HG03045 (cell line): ENCODE data around the gene CCDC141.

Experiments
- ATAC-seq: cut with Tn5 transposase; IDR thresholded peaks from one replicate; pipeline ENCODE4 v1.9.1; 2021; ENCODE audit warnings: mild to moderate bottlenecking, moderate library complexity; ENCODE audit not compliant: unreplicated experiment

CCDC141 gene

GRCh38 chr2:178978667-178979066, 71.3 kb downstream of the CCDC141 start:
- no peak for ATAC-seq

GRCh38 chr2:178976351-178976750, 73.6 kb downstream of the CCDC141 start:
- ATAC-seq = no peak

- ATAC-seq = no peak
Measured at GRCh38 chr2:178962805-178963433, 87.0 kb downstream of the CCDC141 start.

GRCh38 chr2:178962152-178962551, 87.8 kb downstream of the CCDC141 start:
- no peak for ATAC-seq

GRCh38 chr2:178954049-178954448, 95.9 kb downstream of the CCDC141 start:
- no peak for ATAC-seq

- ATAC-seq = no peak
Measured at GRCh38 chr2:178951266-178952006, 98.5 kb downstream of the CCDC141 start.

- peak; percentile 73 for ATAC-seq
Measured at GRCh38 chr2:178949584-178949983, 100.4 kb downstream of the CCDC141 start.

- no peak for ATAC-seq
Measured at GRCh38 chr2:178949151-178949550, 100.8 kb downstream of the CCDC141 start.

GRCh38 chr2:178947006-178947405, 102.9 kb downstream of the CCDC141 start:
- ATAC-seq = no peak

- no peak for ATAC-seq
Measured at GRCh38 chr2:178946494-178946893, 103.4 kb downstream of the CCDC141 start.

- no peak for ATAC-seq
Measured at GRCh38 chr2:178943745-178944144, 106.2 kb downstream of the CCDC141 start.

- ATAC-seq = no peak
Measured at GRCh38 chr2:178934571-178934970, 115.4 kb downstream of the CCDC141 start.

- ATAC-seq = no peak
Measured at GRCh38 chr2:178933493-178933892, 116.4 kb downstream of the CCDC141 start.

- ATAC-seq = peak; percentile 70
Measured at GRCh38 chr2:178928077-178928476, 121.9 kb downstream of the CCDC141 start.

GRCh38 chr2:178927173-178927572, 122.8 kb downstream of the CCDC141 start:
- ATAC-seq = peak; percentile 40

GRCh38 chr2:178924817-178925216, 125.1 kb downstream of the CCDC141 start:
- no peak for ATAC-seq

- no peak for ATAC-seq
Measured at GRCh38 chr2:178923546-178923945, 126.4 kb downstream of the CCDC141 start.

GRCh38 chr2:178920916-178921513, 128.9 kb downstream of the CCDC141 start:
- no peak for ATAC-seq

GRCh38 chr2:178917555-178917954, 132.4 kb downstream of the CCDC141 start:
- ATAC-seq = no peak

GRCh38 chr2:178915423-178916173, 134.3 kb downstream of the CCDC141 start:
- no peak for ATAC-seq

- ATAC-seq = peak; percentile 91
Measured at GRCh38 chr2:178914259-178914849, 135.6 kb downstream of the CCDC141 start.
